Trophoblast cell (in vitro differentiated cells and primary cell): ENCODE data around the gene SIL1.

Experiments
- DNase-seq, 2 donors: peaks; one replicate each; pipeline ENCODE4 v3.0.0-alpha.2; 2016
- H2AFZ ChIP-seq: 2 replicates; pipeline ENCODE4 v1.6.1; 2013; ENCODE audit warnings: low read length, moderate library complexity, mild to moderate bottlenecking; ENCODE audit not compliant: insufficient read depth, poor library complexity
- H2AK5ac ChIP-seq: 2 replicates; pipeline ENCODE4 v1.6.1; 2013; ENCODE audit warnings: mild to moderate bottlenecking, low read length
- H2BK120ac ChIP-seq: 2 replicates; pipeline ENCODE4 v1.6.1; 2013; ENCODE audit warnings: low read length, mild to moderate bottlenecking, moderate library complexity; ENCODE audit not compliant: insufficient read depth, poor library complexity
- H2BK12ac ChIP-seq: 2 replicates; pipeline ENCODE4 v1.6.1; 2013; ENCODE audit warnings: mild to moderate bottlenecking, low read length, moderate library complexity
- H2BK5ac ChIP-seq: 2 replicates; pipeline ENCODE4 v1.6.1; 2013; ENCODE audit warnings: low read length, low read depth, moderate library complexity, mild to moderate bottlenecking; ENCODE audit not compliant: poor library complexity
- H3K14ac ChIP-seq: 2 replicates; pipeline ENCODE4 v1.6.1; 2013; ENCODE audit warnings: mild to moderate bottlenecking, low read length
- H3K18ac ChIP-seq: 2 replicates; pipeline ENCODE4 v1.6.1; 2013; ENCODE audit warnings: mild to moderate bottlenecking, low read length
- H3K23ac ChIP-seq: 2 replicates; pipeline ENCODE4 v1.6.1; 2013; ENCODE audit warnings: low read length
- H3K27ac ChIP-seq: 2 replicates; pipeline ENCODE4 v1.5.1; 2013; ENCODE audit warnings: low read depth, mild to moderate bottlenecking, inconsistent platforms, low read length, moderate library complexity
- H3K27me3 ChIP-seq: 2 replicates; pipeline ENCODE4 v1.6.1; 2013; ENCODE audit warnings: inconsistent platforms, mild to moderate bottlenecking, low read length, moderate library complexity; ENCODE audit not compliant: insufficient read depth
- H3K36me3 ChIP-seq, 2 experiments: 1 replicate in 1 of 2; 2 replicates in 1 of 2; pipeline ENCODE4 v1.6.1; 2013; ENCODE audit warnings: low read length in 2 of 2, mild to moderate bottlenecking in 2 of 2, moderate library complexity in 1 of 2; ENCODE audit not compliant: insufficient read depth in 2 of 2, control insufficient read depth in 1 of 2
- H3K4ac ChIP-seq: 2 replicates; pipeline ENCODE4 v1.6.1; 2013; ENCODE audit warnings: low read depth, mild to moderate bottlenecking, low read length, moderate library complexity
- H3K4me1 ChIP-seq, 2 experiments: 1 replicate in 1 of 2; 2 replicates in 1 of 2; pipeline ENCODE4 v1.6.1; 2013; ENCODE audit warnings: low read length in 2 of 2, mild to moderate bottlenecking in 2 of 2, moderate library complexity in 1 of 2; ENCODE audit not compliant: insufficient read depth in 2 of 2, control insufficient read depth in 1 of 2
- H3K4me2 ChIP-seq: 2 replicates; pipeline ENCODE4 v1.6.1; 2013; ENCODE audit warnings: inconsistent platforms, mild to moderate bottlenecking, low read length, moderate library complexity
- H3K4me3 ChIP-seq: 2 replicates; pipeline ENCODE4 v1.5.1; 2013; ENCODE audit warnings: mild to moderate bottlenecking, low read depth, low read length, inconsistent platforms
- H3K79me1 ChIP-seq: one replicate; pipeline ENCODE4 v1.6.1; 2013; ENCODE audit warnings: low read length
- H3K79me2 ChIP-seq: 2 replicates; pipeline ENCODE4 v1.6.1; 2013; ENCODE audit warnings: low read length, mild to moderate bottlenecking; ENCODE audit not compliant: control insufficient read depth, insufficient read depth, poor library complexity
- H3K9ac ChIP-seq: 2 replicates; pipeline ENCODE4 v1.6.1; 2013; ENCODE audit warnings: mild to moderate bottlenecking, low read length
- H3K9me3 ChIP-seq: 2 replicates; pipeline ENCODE4 v1.6.1; 2013; ENCODE audit warnings: low read depth, mild to moderate bottlenecking, control low read depth, inconsistent platforms, low read length; ENCODE audit not compliant: insufficient read depth
- H4K12ac ChIP-seq: 2 replicates; pipeline ENCODE4 v1.6.1; 2013; ENCODE audit warnings: low read depth, mild to moderate bottlenecking, low read length, moderate library complexity
- H4K8ac ChIP-seq: 2 replicates; pipeline ENCODE4 v1.6.1; 2013; ENCODE audit warnings: low read depth, mild to moderate bottlenecking, low read length, moderate library complexity
- H4K91ac ChIP-seq: one replicate; pipeline ENCODE4 v1.6.1; 2013; ENCODE audit warnings: low read depth, mild to moderate bottlenecking, low read length, moderate library complexity
- WGBS: extraction: QIAGEN DNeasy Blood & Tissue Kit; methylation state at CpG from one replicate; pipeline ENCODE4 v1.1.7; 2013; ENCODE audit warnings: missing lambda C conversion rate; ENCODE audit not compliant: insufficient read length, insufficient coverage; ENCODE audit errors: extremely low coverage; 5-methylcytosine and 5-hydroxymethylcytosine counted together

SIL1 gene

GRCh38 chr5:138981131-138981530, 217.0 kb downstream of the SIL1 start:
- no peak overlapping the region for H3K23ac ChIP-seq
- no peaks in the 10 kb centered on the region for H3K9me3 ChIP-seq
- no CpG with 5 or more reads among the region's 3 CpGs for whole genome bisulfite sequencing

GRCh38 chr5:138980441-138980840, 217.7 kb downstream of the SIL1 start:
- Histone ChIP-seq H3K27ac (no peak overlapping the region), H2BK120ac (no peak overlapping the region), H4K8ac (no peak overlapping the region), H3K14ac (no peak overlapping the region), H3K18ac (no peak overlapping the region), H3K79me1 (peaks cover 2% of the 10 kb centered on the region), H3K4me1 (peaks cover 2 to 5% of the 10 kb centered on the region in 2 experiments), H2BK12ac (no peak overlapping the region), H2AK5ac (no peak overlapping the region), H3K4me3 (no peak overlapping the region), H3K79me2 (no peaks in the 10 kb centered on the region), H3K9me3 (no peaks in the 10 kb centered on the region), H3K9ac (no peak overlapping the region), H4K12ac (no peak overlapping the region), H4K91ac (no peak overlapping the region), H2AFZ (no peak overlapping the region), H3K27me3 (no peaks in the 10 kb centered on the region), H3K23ac (no peak overlapping the region), H3K36me3 (no peaks in the 10 kb centered on the region), H3K4me2 (no peak overlapping the region), H2BK5ac (no peak overlapping the region), H3K4ac (no peak overlapping the region)
- no peak for DNase-seq

More at GRCh38 chr5:138981131-138981530, 217.0 kb downstream of the SIL1 start:
- no peak overlapping the region for H2BK12ac ChIP-seq
- no peak overlapping the region for H3K18ac ChIP-seq
- no peak overlapping the region for H3K4ac ChIP-seq
- H3K79me2 ChIP-seq = no peaks in the 10 kb centered on the region
- no peak overlapping the region for H3K4me3 ChIP-seq
- no peak overlapping the region for H3K4me2 ChIP-seq
- no peak overlapping the region for H3K27ac ChIP-seq
- no peak overlapping the region for H4K8ac ChIP-seq
- H2BK5ac ChIP-seq = no peak overlapping the region
- no peaks in the 10 kb centered on the region for H3K36me3 ChIP-seq
- peak; percentile 45 to 56 for DNase-seq
- H3K79me1 ChIP-seq = peaks cover 2% of the 10 kb centered on the region
- peaks cover 2 to 5% of the 10 kb centered on the region in 2 experiments for H3K4me1 ChIP-seq
- H3K9ac ChIP-seq = no peak overlapping the region
- no peak overlapping the region for H2AK5ac ChIP-seq
- H2AFZ ChIP-seq = no peak overlapping the region
- no peak overlapping the region for H2BK120ac ChIP-seq
- H4K12ac ChIP-seq = no peak overlapping the region
- H3K14ac ChIP-seq = no peak overlapping the region
- H4K91ac ChIP-seq = no peak overlapping the region
- no peaks in the 10 kb centered on the region for H3K27me3 ChIP-seq

DNA sequence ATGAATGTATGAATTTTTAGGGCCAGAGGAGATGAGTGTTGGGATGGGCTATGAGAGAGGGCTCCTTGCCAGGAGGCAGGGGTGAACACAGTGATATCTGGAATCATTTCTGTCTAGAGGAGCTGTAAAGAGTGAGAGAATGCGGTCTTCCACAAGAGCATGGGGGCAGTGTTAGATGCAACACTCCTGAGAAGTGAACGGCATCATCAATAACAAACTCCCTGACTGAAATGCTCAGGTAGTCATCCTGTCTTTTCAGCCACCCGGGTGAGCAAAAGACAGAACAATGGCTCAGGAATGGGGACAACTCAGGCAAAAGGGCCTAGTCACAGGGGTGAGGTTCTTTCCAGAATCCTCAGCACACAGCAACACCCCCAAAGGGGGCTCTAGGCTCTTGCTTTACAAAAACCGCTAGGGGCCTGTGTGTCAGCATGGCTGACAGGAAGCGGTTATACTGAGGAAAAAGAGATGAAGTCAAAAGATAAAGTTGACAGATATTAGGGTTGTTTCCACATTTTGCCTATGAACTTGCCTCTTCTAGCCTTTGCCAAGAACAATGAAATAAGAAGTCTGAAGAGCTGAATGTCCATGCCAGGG, 218.4 kb downstream of the SIL1 start:
- H2BK5ac ChIP-seq = no peak overlapping the region
- H4K91ac ChIP-seq = no peak overlapping the region
- H2BK120ac ChIP-seq = no peak overlapping the region
- no peak overlapping the region for H3K4me3 ChIP-seq
- H3K9me3 ChIP-seq = no peaks in the 10 kb centered on the region
- DNase-seq = no peak
- H3K79me1 ChIP-seq = peaks cover 2% of the 10 kb centered on the region
- no peaks in the 10 kb centered on the region for H3K36me3 ChIP-seq
- no peak overlapping the region for H3K4me2 ChIP-seq
- H3K18ac ChIP-seq = no peak overlapping the region
- H2AFZ ChIP-seq = no peak overlapping the region
- no peak overlapping the region for H3K27ac ChIP-seq
- H3K79me2 ChIP-seq = no peaks in the 10 kb centered on the region
- no peak overlapping the region for H3K4ac ChIP-seq
- H2BK12ac ChIP-seq = no peak overlapping the region
- no peak overlapping the region for H3K14ac ChIP-seq
- H2AK5ac ChIP-seq = no peak overlapping the region
- no peak overlapping the region for H4K12ac ChIP-seq
- H3K23ac ChIP-seq = no peak overlapping the region
- WGBS = no CpG with 5 or more reads among the region's 5 CpGs
- H3K4me1 ChIP-seq = peaks cover 1 to 5% of the 10 kb centered on the region in 2 experiments
- H4K8ac ChIP-seq = no peak overlapping the region
- H3K27me3 ChIP-seq = no peaks in the 10 kb centered on the region
- H3K9ac ChIP-seq = no peak overlapping the region

- H4K12ac ChIP-seq = no peak overlapping the region
Measured at GRCh38 chr5:138978581-138978980, 219.6 kb downstream of the SIL1 start.

More at GRCh38 chr5:138978581-138978980, 219.6 kb downstream of the SIL1 start:
- Histone ChIP-seq H2BK12ac (no peak overlapping the region), H3K18ac (no peak overlapping the region), H3K9ac (no peak overlapping the region), H3K4ac (no peak overlapping the region), H2AK5ac (no peak overlapping the region), H4K91ac (no peak overlapping the region), H3K79me1 (peaks cover 2% of the 10 kb centered on the region), H3K4me1 (peaks cover 0 to 2% of the 10 kb centered on the region in 2 experiments), H2AFZ (no peak overlapping the region), H3K9me3 (no peaks in the 10 kb centered on the region), H3K27ac (no peak overlapping the region), H3K14ac (no peak overlapping the region), H3K4me2 (no peak overlapping the region), H3K4me3 (no peak overlapping the region), H3K79me2 (no peaks in the 10 kb centered on the region), H3K36me3 (no peaks in the 10 kb centered on the region), H4K8ac (no peak overlapping the region), H3K27me3 (no peaks in the 10 kb centered on the region), H3K23ac (no peak overlapping the region), H2BK5ac (no peak overlapping the region), H2BK120ac (no peak overlapping the region)
- no peak for DNase-seq
- no CpG with 5 or more reads among the region's 1 CpG for WGBS
